Body of pancreas (tissue), 4 donors: ENCODE measurements around the gene TIMP1.

ENCODE experiments used
- POLR2A ChIP-seq, 3 donors: fragments of 450-650 bp; IDR thresholded peaks; one replicate each; pipeline ENCODE4 v1.6.1; 2016; ENCODE audit warnings: antibody characterized with exemption in 3 of 3, mild to moderate bottlenecking in 2 of 3
- TF ChIP-seq, protein P1 (sequence below), 7 experiments: fragments of 450-650 bp in 4 of 7; fragments of 200-600 bp in 3 of 7; sonication (generic) in 3 of 7; IDR thresholded peaks; one replicate each; pipeline ENCODE4 v1.5.1; 2016 to 2019; ENCODE audit warnings: antibody characterized with exemption in 7 of 7

DNA sequence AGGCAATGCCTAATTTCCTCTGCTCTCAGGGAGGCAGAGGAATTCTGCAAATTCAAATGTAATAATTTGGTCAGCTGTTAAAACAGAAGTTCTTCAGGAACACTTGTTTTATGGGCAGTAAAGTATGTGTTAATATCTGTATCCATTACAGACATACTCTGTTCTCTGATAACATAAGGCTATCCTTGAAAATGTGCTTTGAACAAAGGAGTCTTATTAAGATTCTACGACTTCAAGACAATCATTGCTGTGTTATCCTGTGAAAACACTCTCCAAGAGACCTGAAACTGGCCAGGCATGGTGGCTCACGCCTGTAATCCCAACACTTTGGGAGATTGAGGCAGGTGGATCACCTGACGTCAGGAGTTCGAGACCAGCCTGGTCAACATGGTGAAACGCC is 49.4 kb downstream of the TIMP1 start:
- TF ChIP-seq, protein P1, sequence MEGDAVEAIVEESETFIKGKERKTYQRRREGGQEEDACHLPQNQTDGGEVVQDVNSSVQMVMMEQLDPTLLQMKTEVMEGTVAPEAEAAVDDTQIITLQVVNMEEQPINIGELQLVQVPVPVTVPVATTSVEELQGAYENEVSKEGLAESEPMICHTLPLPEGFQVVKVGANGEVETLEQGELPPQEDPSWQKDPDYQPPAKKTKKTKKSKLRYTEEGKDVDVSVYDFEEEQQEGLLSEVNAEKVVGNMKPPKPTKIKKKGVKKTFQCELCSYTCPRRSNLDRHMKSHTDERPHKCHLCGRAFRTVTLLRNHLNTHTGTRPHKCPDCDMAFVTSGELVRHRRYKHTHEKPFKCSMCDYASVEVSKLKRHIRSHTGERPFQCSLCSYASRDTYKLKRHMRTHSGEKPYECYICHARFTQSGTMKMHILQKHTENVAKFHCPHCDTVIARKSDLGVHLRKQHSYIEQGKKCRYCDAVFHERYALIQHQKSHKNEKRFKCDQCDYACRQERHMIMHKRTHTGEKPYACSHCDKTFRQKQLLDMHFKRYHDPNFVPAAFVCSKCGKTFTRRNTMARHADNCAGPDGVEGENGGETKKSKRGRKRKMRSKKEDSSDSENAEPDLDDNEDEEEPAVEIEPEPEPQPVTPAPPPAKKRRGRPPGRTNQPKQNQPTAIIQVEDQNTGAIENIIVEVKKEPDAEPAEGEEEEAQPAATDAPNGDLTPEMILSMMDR (IDR thresholded peaks at IDR 0.05) = no peak
- TF ChIP-seq POLR2A (IDR thresholded peaks at IDR 0.05) = no peak
